Activated T-cell treated with anti-CD3 and anti-CD28 coated beads, Interleukin-2, amount 50 U/mL, for 1 hour (primary cell): Measurements from ENCODE around the gene LARP1.
"Not testable (repeated sequence)": the region's sequence is repeated elsewhere in the genome, so short reads cannot be mapped to it uniquely, and the experiment has no call there.

Source experiments
- DNase-seq: peaks from one replicate; pipeline ENCODE4 v3.0.0-alpha.2; 2020

The LARP1 gene

GRCh38 chr5:154755361-154756008 is at the start of gene LARP1:
Gene LARP1 (plus strand): TSS chr5:154755377. CDS start chr5:154755758, 381 bp downstream.
- no peak for DNase-seq

- DNase-seq, result no peak
Measured at GRCh38 chr5:154706416-154706815, 48.8 kb upstream of the LARP1 start.

DNA sequence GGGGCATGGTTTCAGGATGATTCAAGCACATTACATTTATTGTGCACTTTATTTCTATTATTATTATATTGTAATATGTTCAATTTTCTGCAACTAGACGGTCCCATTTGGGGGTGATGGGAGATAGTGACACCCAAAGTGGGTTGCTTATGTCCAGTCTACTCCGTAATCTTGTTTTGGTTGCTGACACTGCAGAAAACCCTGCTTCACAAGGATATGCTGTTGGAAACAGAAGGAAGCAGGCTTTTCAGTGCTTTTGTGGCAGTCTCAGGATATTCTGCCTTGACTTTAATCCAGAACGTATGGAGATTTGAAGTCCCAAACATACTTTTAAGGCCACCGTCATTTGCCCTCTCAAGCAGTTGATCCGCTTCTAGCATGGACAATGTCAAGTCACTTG is 47.5 kb upstream of the LARP1 start:
- DNase-seq, result no peak

- DNase-seq, result no peak
Measured at GRCh38 chr5:154708207-154708606, 47.0 kb upstream of the LARP1 start.

GRCh38 chr5:154708846-154709245 is 46.3 kb upstream of the LARP1 start:
- no peak for DNase-seq

GRCh38 chr5:154709368-154710305 is 45.5 kb upstream of the LARP1 start:
- DNase-seq, result no peak

DNA sequence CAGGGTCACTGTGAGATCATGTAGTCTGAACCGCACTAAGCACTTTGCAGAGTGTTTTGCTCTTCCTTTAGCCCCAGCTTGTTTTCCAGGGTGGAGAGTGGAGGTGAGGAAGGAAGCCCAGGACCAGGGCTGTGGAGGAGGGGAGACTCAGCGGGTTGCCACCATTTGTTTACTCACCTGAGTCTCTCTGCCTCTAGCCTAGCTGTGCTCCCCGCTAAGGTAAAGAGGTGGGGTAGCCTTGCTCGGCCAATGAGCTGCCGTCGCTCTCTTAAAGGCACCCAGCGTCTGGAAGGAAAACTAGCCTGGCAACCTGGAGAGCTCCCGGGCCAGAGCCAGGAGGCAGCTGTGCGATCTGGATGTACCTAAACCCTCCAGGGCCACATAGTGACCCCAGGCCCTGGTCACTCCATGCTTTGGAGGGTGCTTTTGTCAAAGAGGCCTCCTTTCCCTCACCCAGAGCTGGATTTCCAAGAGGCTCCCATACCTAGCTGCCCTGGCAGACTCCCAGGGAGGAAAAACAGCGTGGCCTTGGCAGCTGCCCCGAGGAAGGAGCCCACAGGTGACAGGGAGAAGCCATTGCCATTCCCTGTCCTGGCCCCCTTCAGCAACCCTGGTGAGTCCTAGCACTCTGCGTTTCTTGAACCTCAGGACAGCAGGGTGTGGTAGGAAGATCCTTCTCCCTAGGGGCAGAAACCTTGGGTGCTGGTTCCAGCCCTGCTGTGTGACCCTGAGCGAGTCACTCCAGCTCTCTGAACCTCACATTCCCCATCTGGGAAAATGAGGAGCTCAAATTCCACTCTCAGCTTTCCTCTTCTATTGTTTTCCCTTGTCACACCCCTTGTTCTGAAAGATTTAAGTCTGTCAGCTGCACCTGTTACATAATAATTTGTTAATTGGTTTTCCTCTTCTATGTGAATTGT is 42.4 kb upstream of the LARP1 start:
- no peak for DNase-seq

- DNase-seq, result no peak
Measured at GRCh38 chr5:154713615-154714125, 41.5 kb upstream of the LARP1 start.

GRCh38 chr5:154714266-154714986 is 40.8 kb upstream of the LARP1 start:
- DNase-seq, result no peak

GRCh38 chr5:154721481-154722058 is 33.6 kb upstream of the LARP1 start:
- DNase-seq, result no peak

GRCh38 chr5:154722097-154722496 is 33.1 kb upstream of the LARP1 start:
- DNase-seq, result no peak

GRCh38 chr5:154722936-154723335 is 32.2 kb upstream of the LARP1 start:
- DNase-seq, result no peak

DNA sequence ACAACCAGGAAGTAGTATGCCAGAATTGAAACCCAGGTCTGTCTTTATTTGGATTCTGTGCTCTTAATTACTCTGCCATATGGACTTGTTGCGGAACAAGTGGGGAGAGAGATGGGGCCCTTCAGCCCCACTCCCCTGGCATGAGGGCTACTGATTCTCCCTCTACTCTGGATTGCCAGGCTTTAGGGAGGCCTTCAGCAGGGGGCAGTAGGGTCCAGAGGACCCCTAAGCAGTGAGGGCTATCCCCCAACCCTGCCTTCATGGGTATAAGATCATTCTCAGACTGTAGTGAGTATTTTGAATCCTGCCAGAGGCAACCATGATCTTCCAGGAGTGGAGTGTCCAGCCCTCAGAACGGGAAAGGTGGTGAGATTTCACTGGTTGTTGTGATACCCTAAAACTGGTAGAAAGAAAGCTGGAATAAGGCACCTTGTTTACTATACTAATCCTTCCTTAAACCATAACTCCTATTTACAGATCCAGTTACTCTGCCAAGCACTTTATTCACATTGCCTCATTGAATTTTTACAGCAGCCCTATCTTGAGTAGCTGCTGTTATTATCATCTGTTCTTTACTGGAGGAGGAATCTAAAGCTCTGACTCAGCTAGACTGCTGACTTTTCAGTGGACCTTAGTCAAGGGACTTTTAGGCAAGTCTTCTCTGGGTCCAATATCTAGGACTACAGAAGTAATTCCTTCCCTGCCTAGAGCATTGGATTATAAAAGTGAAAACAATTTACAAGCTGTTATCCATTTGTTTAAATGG is 31.3 kb upstream of the LARP1 start:
- no peak for DNase-seq

GRCh38 chr5:154727361-154727760 is 27.8 kb upstream of the LARP1 start:
- DNase-seq, result no peak

DNA sequence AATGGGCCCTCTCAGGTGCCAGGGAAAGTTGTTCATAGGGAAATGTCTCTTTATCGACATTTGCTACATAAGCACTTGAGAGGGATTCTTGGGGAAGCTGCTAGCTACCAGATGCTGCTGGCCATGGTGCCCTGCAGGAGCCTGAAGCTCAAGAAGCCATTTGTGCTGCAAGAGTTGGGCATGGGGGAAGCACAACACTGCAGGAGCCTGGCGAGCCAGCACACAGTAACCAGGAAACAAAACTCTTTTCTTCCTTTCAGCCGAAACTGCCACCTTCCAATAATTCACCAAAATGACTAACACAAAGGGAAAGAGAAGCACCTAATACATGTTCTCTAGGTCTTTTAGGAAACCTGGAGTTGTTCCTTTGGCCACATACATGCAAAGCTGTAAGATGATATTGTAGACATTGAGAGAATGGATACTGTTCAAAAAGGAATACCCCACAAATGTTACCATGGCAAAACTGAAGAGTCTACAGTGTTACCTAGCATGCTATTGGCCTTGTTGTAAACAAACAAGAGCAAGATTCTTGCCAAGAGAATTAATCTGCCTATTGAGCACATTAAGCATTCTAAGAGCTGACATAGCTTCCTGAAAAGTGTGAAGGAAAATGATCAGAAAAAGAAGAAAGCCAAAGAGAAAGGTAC is 26.1 kb upstream of the LARP1 start:
- DNase-seq, result no peak

DNA sequence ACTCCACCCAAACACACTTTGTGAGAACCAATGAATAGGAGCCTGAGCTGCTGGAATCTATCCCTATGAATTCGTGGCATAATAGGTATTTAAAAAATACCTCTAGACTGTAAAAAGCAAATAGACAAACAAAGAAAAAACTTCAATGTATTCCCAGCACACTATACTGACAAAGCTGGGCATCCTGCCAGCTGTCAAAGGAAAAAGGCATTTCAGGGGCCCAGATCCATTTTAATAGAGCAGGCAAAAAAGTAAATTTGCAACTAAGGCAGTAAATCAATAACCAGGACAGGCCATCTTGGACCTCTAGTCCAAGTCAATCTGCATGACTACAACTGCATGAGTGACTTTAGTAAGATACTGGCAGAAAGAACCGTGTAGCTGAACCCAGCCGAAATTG is 25.6 kb upstream of the LARP1 start:
- no peak for DNase-seq

GRCh38 chr5:154730761-154731160 is 24.4 kb upstream of the LARP1 start:
- not testable (repeated sequence) for DNase-seq

DNA sequence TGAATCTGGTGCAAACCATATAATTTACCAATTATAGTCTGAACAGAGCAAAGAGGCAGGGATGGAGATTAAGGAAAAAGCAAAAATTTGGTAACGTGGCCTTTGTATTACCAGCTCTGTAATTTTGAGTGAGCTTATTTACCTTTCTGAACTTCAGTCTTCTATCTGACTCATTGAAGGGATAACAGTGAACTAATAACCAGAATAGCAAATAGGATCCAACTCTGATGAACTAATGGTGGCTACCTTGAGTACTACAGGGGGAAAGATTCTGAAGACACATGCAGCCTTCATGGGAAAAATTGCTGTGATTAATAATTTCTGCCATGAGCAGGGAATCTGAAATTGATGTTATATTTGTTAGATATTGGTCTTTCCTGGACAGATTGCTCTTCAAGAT is 23.0 kb upstream of the LARP1 start:
- DNase-seq, result no peak

GRCh38 chr5:154734370-154735248 is 20.6 kb upstream of the LARP1 start:
- no peak for DNase-seq
